ENCODE results near the gene QRFPR. TPM values are rescaled to one million over a fixed set of nuclear protein-coding genes. Genes with fewer than 3 reads are reported as not detected.

The QRFPR gene
- total RNA-seq, 1 donor from 2014 or later, result not detected

- Histone ChIP-seq H3K9me3 (no peaks in the 10 kb centered on the region), H3K4me3 (no peak overlapping the region), H3K4me1 (no peaks in the 10 kb centered on the region), H3K27ac (no peak overlapping the region), H3K27me3 (ENCODE audit: low read depth) (no peaks in the 10 kb centered on the region), H3K36me3 (no peaks in the 10 kb centered on the region)
- intact Hi-C loops (cut with DNase I), result no loop called here
- TF ChIP-seq, protein P1, sequence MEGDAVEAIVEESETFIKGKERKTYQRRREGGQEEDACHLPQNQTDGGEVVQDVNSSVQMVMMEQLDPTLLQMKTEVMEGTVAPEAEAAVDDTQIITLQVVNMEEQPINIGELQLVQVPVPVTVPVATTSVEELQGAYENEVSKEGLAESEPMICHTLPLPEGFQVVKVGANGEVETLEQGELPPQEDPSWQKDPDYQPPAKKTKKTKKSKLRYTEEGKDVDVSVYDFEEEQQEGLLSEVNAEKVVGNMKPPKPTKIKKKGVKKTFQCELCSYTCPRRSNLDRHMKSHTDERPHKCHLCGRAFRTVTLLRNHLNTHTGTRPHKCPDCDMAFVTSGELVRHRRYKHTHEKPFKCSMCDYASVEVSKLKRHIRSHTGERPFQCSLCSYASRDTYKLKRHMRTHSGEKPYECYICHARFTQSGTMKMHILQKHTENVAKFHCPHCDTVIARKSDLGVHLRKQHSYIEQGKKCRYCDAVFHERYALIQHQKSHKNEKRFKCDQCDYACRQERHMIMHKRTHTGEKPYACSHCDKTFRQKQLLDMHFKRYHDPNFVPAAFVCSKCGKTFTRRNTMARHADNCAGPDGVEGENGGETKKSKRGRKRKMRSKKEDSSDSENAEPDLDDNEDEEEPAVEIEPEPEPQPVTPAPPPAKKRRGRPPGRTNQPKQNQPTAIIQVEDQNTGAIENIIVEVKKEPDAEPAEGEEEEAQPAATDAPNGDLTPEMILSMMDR (IDR thresholded peaks at IDR 0.05), result no peak
- ATAC-seq (no peak), DNase-seq (no peak)
Measured at GRCh38 chr4:121340247-121340646, 40.6 kb downstream of the QRFPR start.

- Histone ChIP-seq H3K4me1 (no peaks in the 10 kb centered on the region), H3K36me3 (no peaks in the 10 kb centered on the region), H3K9me3 (no peaks in the 10 kb centered on the region), H3K27ac (no peak overlapping the region), H3K27me3 (ENCODE audit: low read depth) (no peaks in the 10 kb centered on the region), H3K4me3 (no peak overlapping the region)
- ATAC-seq (no peak), DNase-seq (no peak)
- TF ChIP-seq, protein P1 (IDR thresholded peaks at IDR 0.05), result no peak
- intact Hi-C loops (cut with DNase I), result no loop called here
Measured at GRCh38 chr4:121339824-121340223, 41.0 kb downstream of the QRFPR start.

- H3K4me3 ChIP-seq, result no peak overlapping the region
- TF ChIP-seq, protein P1 (IDR thresholded peaks at IDR 0.05), result no peak
Measured at GRCh38 chr4:121339307-121339706, 41.5 kb downstream of the QRFPR start.

GRCh38 chr4:121338518-121338917 lies 42.3 kb downstream of the QRFPR start:
- TF ChIP-seq, protein P1 (IDR thresholded peaks at IDR 0.05), result no peak
- Histone ChIP-seq H3K4me1 (no peaks in the 10 kb centered on the region), H3K4me3 (no peak overlapping the region), H3K9me3 (no peaks in the 10 kb centered on the region), H3K27ac (no peak overlapping the region), H3K36me3 (no peaks in the 10 kb centered on the region), H3K27me3 (ENCODE audit: low read depth) (no peaks in the 10 kb centered on the region)
- no peak for ATAC-seq
- DNase-seq, result no peak
- intact Hi-C loops (cut with DNase I), result no loop called here

More at GRCh38 chr4:121339307-121339706, 41.5 kb downstream of the QRFPR start:
- no peaks in the 10 kb centered on the region for H3K4me1 ChIP-seq
- no peak overlapping the region for H3K27ac ChIP-seq
- intact Hi-C loops (cut with DNase I), result no loop called here
- ATAC-seq (no peak), DNase-seq (no peak)
- H3K9me3 ChIP-seq, result no peaks in the 10 kb centered on the region
- no peaks in the 10 kb centered on the region for H3K36me3 ChIP-seq
- no peaks in the 10 kb centered on the region for H3K27me3 ChIP-seq (ENCODE audit: low read depth)

DNA sequence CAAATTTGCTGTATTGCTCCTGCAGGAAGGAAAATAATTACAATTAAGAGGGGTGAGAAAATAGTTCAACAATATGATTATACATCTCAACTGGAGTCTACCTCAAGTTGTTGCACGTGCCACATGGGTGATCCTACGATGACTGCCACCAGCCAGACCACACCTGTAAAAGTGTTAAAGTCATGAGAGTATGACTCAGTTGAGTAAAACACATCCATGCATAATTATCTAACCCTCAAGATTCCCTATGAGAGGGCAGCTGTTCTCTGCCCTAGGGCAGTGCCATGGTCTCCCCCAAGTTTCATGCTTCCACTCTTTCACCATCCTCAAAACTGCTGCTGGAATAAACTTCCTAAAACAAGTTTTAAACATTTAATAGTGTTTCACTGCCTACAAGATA lies 44.1 kb downstream of the QRFPR start:
- TF ChIP-seq, protein P1 (IDR thresholded peaks at IDR 0.05), result no peak
- no peaks in the 10 kb centered on the region for H3K36me3 ChIP-seq
- intact Hi-C loops (cut with DNase I), result no loop called here
- no peak overlapping the region for H3K27ac ChIP-seq
- H3K9me3 ChIP-seq, result no peaks in the 10 kb centered on the region
- H3K27me3 ChIP-seq (ENCODE audit: low read depth), result no peaks in the 10 kb centered on the region
- DNase-seq, result no peak
- H3K4me3 ChIP-seq, result no peak overlapping the region
- no peaks in the 10 kb centered on the region for H3K4me1 ChIP-seq
- ATAC-seq, result no peak

DNA sequence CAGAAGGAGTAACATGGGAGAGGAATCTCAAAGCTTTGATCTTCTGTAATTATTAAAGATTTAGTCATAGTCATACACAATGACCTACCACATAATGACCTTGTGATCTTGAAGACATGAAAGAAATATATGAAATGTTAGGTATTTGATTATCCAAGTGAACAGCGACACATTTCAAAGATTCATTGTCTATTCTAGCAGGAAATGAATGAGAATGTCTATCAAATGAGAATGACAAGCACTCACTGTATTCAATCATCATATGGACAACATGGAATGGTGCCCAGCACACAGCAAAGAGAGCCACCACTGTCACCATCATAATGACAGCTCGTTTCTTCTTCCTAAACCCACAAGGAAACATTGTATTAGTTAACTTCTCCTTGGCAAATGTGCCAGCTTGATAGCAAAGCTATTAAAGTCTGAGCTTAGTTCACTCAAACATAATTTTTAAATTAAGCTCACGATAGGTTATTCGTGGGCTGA lies 50.6 kb downstream of the QRFPR start:
- H3K9me3 ChIP-seq, result no peaks in the 10 kb centered on the region
- H3K4me3 ChIP-seq, result no peak overlapping the region
- TF ChIP-seq, protein P1 (IDR thresholded peaks at IDR 0.05), result no peak
- no peak for ATAC-seq
- no peaks in the 10 kb centered on the region for H3K27me3 ChIP-seq (ENCODE audit: low read depth)
- H3K4me1 ChIP-seq, result no peaks in the 10 kb centered on the region
- H3K27ac ChIP-seq, result no peak overlapping the region
- intact Hi-C loops (cut with DNase I), result no loop called here
- no peaks in the 10 kb centered on the region for H3K36me3 ChIP-seq
- no peak for DNase-seq

Data from lower lobe of right lung (tissue), 2 donors.